Fibroblast of lung (primary cell): ENCODE results near the gene KRTAP5-6.

Experiments used
- CTCF ChIP-seq, 2 donors: IDR thresholded peaks in 1 of 2; conservative IDR thresholded peaks in 1 of 2; 1 replicate in 1 of 2; 2 replicates in 1 of 2; pipeline ENCODE4 v1.5.1; 2011 to 2012; ENCODE audit warnings: low read length in 2 of 2, control low read depth in 1 of 2, inconsistent platforms in 1 of 2, low read depth in 1 of 2, mild to moderate bottlenecking in 1 of 2
- EZH2 ChIP-seq: IDR thresholded peaks from 2 replicates; pipeline ENCODE4 v1.5.1; 2012; ENCODE audit warnings: low read length, control low read depth, mild to moderate bottlenecking; ENCODE audit errors: missing control alignments

GRCh38 chr11:1652771-1653540, 44.0 kb upstream of the KRTAP5-6 start:
- TF ChIP-seq CTCF (conservative IDR thresholded peaks at IDR 0.05 in 1 of 2, IDR thresholded peaks at IDR 0.05 in 1 of 2; ENCODE audit: low read depth in 1 of 2, low read length in 2 of 2): peak; percentile 87 to 90
- TF ChIP-seq EZH2: no peak
